Thyroid gland (tissue), 4 donors: ENCODE results near the gene DMD. TPM values are rescaled to one million over a fixed set of nuclear protein-coding genes. Genes with fewer than 3 reads are reported as not detected.

Experiments used
- DNase-seq, 2 donors: peaks; one replicate each; pipeline ENCODE4 v3.0.0-alpha.2; 2019
- H3K27ac ChIP-seq, 3 donors: fragments of 200-600 bp; sonication (generic); 1 replicate in 2 of 3; 2 replicates in 1 of 3; pipeline ENCODE4 v1.5.1; 2016 to 2019; ENCODE audit warnings: mild to moderate bottlenecking in 1 of 3, moderate library complexity in 1 of 3
- H3K27me3 ChIP-seq: fragments of 200-600 bp; sonication (generic); one replicate; pipeline ENCODE4 v1.5.1; 2019
- H3K36me3 ChIP-seq, 2 donors: fragments of 200-600 bp; sonication (generic); one replicate each; pipeline ENCODE4 v1.5.1; 2016 to 2019
- H3K4me1 ChIP-seq, 2 donors: fragments of 200-600 bp; sonication (generic); one replicate each; pipeline ENCODE4 v1.5.1; 2017 to 2019
- H3K4me3 ChIP-seq, 3 donors: fragments of 200-600 bp; sonication (generic); replicated peaks in 1 of 3; 1 replicate in 2 of 3; 2 replicates in 1 of 3; pipeline ENCODE4 v1.5.1; 2016; ENCODE audit warnings: mild to moderate bottlenecking in 1 of 3
- H3K9me3 ChIP-seq: fragments of 200-600 bp; sonication (generic); one replicate; pipeline ENCODE4 v1.5.1; 2017
- POLR2A ChIP-seq, 2 donors: fragments of 450-650 bp; IDR thresholded peaks; one replicate each; pipeline ENCODE4 v1.6.1; 2017; ENCODE audit warnings: antibody characterized with exemption in 2 of 2, mild to moderate bottlenecking in 2 of 2, moderate library complexity in 1 of 2
- WGBS, 2 donors: methylation state at CpG; one replicate each; pipeline ENCODE4 v1.1.5; 2017; 5-methylcytosine and 5-hydroxymethylcytosine counted together
- intact Hi-C: fragments of 100-400 bp; cut with DNase I; formaldehyde crosslinking; loops from one replicate; pipeline ENCODE4 v1.15.1; 2023
- total RNA-seq, 4 donors: library from RNA; depleted of rRNA; stranded (reverse); fragments of >200 nt; gene quantifications; one replicate each; pipeline ENCODE4 v1.2.3, GENCODE V29; 2016
- TF ChIP-seq, protein P1 (sequence below), 6 experiments: fragments of 200-600 bp in 3 of 6; fragments of 450-650 bp in 3 of 6; sonication (generic) in 3 of 6; IDR thresholded peaks; one replicate each; pipeline ENCODE4 v1.5.1; 2016 to 2019; ENCODE audit warnings: antibody characterized with exemption in 6 of 6, mild to moderate bottlenecking in 2 of 6, inconsistent platforms in 1 of 6, moderate library complexity in 1 of 6

The DMD gene
- total RNA-seq, 4 donors from 2014 or later: 16.5 to 24.0 (median 21.7) TPM

- Histone ChIP-seq H3K36me3 (no peaks in the 10 kb centered on the region), H3K4me1 (no peaks in the 10 kb centered on the region), H3K9me3 (no peaks in the 10 kb centered on the region), H3K27ac (no peak overlapping the region), H3K27me3 (no peaks in the 10 kb centered on the region), H3K4me3 (no peak overlapping the region)
- intact Hi-C loops: no loop called here
- 79 to 84% methylated on average over 3 of the region's 3 CpGs for WGBS, 2 donors
- TF ChIP-seq, protein P1, sequence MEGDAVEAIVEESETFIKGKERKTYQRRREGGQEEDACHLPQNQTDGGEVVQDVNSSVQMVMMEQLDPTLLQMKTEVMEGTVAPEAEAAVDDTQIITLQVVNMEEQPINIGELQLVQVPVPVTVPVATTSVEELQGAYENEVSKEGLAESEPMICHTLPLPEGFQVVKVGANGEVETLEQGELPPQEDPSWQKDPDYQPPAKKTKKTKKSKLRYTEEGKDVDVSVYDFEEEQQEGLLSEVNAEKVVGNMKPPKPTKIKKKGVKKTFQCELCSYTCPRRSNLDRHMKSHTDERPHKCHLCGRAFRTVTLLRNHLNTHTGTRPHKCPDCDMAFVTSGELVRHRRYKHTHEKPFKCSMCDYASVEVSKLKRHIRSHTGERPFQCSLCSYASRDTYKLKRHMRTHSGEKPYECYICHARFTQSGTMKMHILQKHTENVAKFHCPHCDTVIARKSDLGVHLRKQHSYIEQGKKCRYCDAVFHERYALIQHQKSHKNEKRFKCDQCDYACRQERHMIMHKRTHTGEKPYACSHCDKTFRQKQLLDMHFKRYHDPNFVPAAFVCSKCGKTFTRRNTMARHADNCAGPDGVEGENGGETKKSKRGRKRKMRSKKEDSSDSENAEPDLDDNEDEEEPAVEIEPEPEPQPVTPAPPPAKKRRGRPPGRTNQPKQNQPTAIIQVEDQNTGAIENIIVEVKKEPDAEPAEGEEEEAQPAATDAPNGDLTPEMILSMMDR (IDR thresholded peaks at IDR 0.05): no peak
- no peak for TF ChIP-seq POLR2A (IDR thresholded peaks at IDR 0.05)
- no peak for DNase-seq
Measured at GRCh38 chrX:33032700-33033099, 178.6 kb downstream of the DMD start.

DNA sequence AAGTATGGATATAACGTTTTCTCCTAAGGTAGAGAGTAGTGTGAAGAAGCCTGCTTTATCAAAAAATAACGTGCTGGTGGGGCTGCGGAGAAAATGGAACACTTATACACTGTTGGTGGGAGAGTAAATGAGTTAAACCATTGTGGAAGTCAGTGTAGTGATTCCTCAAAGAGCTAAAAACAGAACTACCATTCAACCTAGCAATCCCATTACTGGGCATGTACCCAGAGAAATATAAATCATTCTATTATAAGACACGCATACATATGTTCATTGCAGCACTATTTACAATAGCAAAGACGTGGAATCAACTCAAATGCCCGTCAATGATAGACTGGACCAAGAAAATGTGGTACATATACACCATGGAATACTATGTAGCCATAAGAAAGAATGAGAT is 196.4 kb downstream of the DMD start:
- intact Hi-C loops: no loop called here
- no peak for DNase-seq
- Histone ChIP-seq H3K9me3 (no peaks in the 10 kb centered on the region), H3K36me3 (no peaks in the 10 kb centered on the region), H3K27me3 (no peaks in the 10 kb centered on the region), H3K4me3 (no peak overlapping the region), H3K4me1 (no peaks in the 10 kb centered on the region), H3K27ac (no peak overlapping the region)
- WGBS, 2 donors: 91 to 94% methylated on average over 6 of the region's 6 CpGs
- TF ChIP-seq, protein P1 (IDR thresholded peaks at IDR 0.05): no peak
- TF ChIP-seq POLR2A (IDR thresholded peaks at IDR 0.05): no peak

DNA sequence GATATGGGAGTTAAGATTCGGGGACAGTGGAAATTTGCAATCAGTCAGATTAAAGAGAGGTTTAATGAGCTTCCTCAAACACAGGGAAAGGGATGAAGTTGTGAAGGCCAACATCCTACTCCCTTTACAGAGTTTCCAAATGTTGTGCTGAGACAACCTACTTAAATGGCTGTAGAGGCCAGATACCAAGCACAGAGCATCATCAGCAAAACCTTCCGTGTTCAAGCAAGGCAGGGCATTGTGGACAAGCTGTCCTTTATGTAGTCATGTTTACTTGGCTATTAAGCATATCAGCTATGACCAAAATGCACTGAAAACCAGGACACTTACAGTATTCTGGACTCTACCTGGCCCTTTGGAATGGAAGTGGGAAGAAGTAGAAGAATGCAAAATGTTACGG is 197.3 kb downstream of the DMD start:
- Histone ChIP-seq H3K9me3 (no peaks in the 10 kb centered on the region), H3K36me3 (no peaks in the 10 kb centered on the region), H3K4me3 (no peak overlapping the region), H3K27me3 (no peaks in the 10 kb centered on the region), H3K27ac (no peak overlapping the region), H3K4me1 (no peaks in the 10 kb centered on the region)
- no peak for TF ChIP-seq POLR2A (IDR thresholded peaks at IDR 0.05)
- TF ChIP-seq, protein P1 (IDR thresholded peaks at IDR 0.05): no peak
- 92 to 94% methylated on average over 3 of the region's 3 CpGs for WGBS, 2 donors
- DNase-seq: no peak
- intact Hi-C loops: no loop called here

DNA sequence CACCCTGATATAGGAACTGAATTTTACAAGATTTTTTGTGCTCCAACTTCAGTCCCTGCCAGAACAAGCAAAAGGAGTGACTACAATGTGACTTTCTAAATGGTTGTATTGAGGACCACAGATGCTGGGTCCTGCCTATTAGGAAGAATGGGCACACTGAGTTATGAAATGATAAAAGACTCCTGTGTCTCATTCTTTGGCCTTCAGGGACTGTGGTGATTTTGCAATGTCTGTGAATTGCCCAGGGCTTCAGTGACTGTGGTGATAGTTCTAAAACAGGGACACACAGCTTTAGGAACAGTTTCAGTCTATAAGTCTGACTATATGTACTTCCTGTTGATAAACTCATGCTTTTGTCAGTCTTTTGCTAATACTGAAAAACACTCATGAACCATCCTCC is 210.2 kb downstream of the DMD start:
- Histone ChIP-seq H3K27me3 (no peaks in the 10 kb centered on the region), H3K4me3 (no peak overlapping the region), H3K4me1 (no peaks in the 10 kb centered on the region), H3K36me3 (no peaks in the 10 kb centered on the region), H3K9me3 (no peaks in the 10 kb centered on the region), H3K27ac (no peak overlapping the region)
- intact Hi-C loops: no loop called here
- no peak for DNase-seq
- no peak for TF ChIP-seq POLR2A (IDR thresholded peaks at IDR 0.05)
- TF ChIP-seq, protein P1 (IDR thresholded peaks at IDR 0.05): no peak

DNA sequence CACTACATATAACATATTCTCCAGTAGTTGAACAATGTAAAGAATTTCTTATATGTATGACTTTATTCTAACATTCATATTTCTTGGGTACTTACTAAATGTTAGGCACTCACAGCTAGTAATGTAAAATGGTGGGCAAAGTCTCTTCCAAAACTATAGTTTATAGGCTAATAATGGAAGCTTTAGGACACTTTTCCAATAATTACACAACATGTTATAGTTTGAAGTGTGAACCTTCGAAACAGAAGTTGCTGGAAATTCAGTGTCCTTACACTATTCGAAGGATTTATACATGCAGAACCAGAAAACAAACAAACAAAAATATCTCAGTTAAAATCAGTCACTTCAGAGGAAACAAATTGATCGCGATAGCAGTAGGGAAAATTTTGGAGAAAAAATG is 212.6 kb downstream of the DMD start:
- no peaks in the 10 kb centered on the region for H3K4me1 ChIP-seq
- no peak for DNase-seq
- intact Hi-C loops: no loop called here
- 74 to 94% methylated on average over 4 of the region's 4 CpGs for WGBS, 2 donors
- H3K4me3 ChIP-seq: no peak overlapping the region
- H3K27ac ChIP-seq: no peak overlapping the region
- H3K36me3 ChIP-seq: no peaks in the 10 kb centered on the region
- no peaks in the 10 kb centered on the region for H3K27me3 ChIP-seq
- no peaks in the 10 kb centered on the region for H3K9me3 ChIP-seq
- TF ChIP-seq, protein P1 (IDR thresholded peaks at IDR 0.05): no peak
- no peak for TF ChIP-seq POLR2A (IDR thresholded peaks at IDR 0.05)
